Measurements from ENCODE around the gene CFAP77. TPM values are rescaled to one million over a fixed set of nuclear protein-coding genes. Genes with fewer than 3 reads are reported as not detected.

CFAP77 gene
- total and polyA plus RNA-seq, 2 of the 4 experiments (the other 2 are of a cell fraction), result not detected

DNA sequence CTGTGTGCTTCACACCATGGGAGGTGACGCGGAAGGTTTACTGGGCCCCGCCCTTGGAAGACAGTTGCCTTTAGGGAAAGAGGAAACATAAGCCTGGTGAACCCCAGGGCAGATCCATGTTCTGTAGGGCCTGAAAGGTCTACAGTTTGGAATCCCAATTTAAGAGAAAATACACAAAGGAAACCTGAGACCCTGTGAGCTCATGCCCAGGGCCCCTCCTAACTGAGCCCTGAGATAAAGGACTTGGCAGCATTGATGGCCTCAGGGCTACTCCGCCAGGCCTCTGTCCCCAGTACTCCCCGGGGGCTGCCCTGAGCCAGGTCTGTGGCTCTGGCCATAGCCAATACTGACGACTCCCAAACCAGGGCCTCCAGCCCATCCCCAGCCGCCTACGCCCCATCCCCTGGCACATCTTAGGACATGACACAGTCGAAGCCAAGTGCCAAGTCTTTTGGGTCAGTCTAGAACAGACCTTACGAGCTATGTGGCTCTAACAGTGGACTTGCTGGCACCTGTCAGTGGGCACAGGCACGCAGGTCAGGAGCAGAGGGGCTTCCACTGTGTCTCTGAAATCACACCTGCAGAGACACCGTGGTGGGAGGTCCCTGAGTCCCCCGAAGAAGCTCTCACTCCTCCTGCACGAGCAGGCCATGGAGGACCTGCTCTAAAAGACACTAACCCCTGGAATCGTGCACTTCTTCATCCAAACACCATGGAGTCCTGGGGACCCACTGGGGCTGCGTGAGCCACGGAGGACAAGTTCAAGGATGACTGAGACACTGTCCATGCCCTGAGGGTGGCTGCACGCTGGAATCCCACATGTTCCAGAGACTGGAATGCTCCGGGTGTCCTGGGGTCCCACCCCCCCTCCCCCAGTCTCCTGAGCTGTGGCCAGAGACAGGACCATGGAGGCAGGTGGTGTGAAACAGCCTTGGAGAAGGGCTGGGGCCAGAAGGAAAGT lies 132.1 kb downstream of the CFAP77 start:
- TF ChIP-seq CEBPB (IDR thresholded peaks at IDR 0.05; ENCODE audit: low read depth, low read length) (no peak), SMC3 (IDR thresholded peaks at IDR 0.05; ENCODE audit: low read depth, low read length) (no peak), CHD1 (IDR thresholded peaks at IDR 0.05; ENCODE audit: low read depth, low read length) (no peak), RFX5 (IDR thresholded peaks at IDR 0.05; ENCODE audit: low read depth, low read length) (no peak), NFE2L2 (IDR thresholded peaks at IDR 0.05; ENCODE audit: low read depth, low read length) (no peak), RCOR1 (IDR thresholded peaks at IDR 0.05; ENCODE audit: insufficient replicate concordance, low read length) (no peak), MAFK (IDR thresholded peaks at IDR 0.05; ENCODE audit: low read depth, low read length) (no peak), FOS (IDR thresholded peaks at IDR 0.05; ENCODE audit: low read depth, low read length) (no peak), MAZ (IDR thresholded peaks at IDR 0.05; ENCODE audit: borderline replicate concordance, low read depth, low read length) (no peak), MXI1 (IDR thresholded peaks at IDR 0.05; ENCODE audit: borderline replicate concordance, low read depth, low read length) (no peak), RAD21 (IDR thresholded peaks at IDR 0.05; ENCODE audit: low read length) (no peak), POLR2A (IDR thresholded peaks at IDR 0.05; ENCODE audit: low read depth, low read length) (no peak)
- TF ChIP-seq, protein P1, sequence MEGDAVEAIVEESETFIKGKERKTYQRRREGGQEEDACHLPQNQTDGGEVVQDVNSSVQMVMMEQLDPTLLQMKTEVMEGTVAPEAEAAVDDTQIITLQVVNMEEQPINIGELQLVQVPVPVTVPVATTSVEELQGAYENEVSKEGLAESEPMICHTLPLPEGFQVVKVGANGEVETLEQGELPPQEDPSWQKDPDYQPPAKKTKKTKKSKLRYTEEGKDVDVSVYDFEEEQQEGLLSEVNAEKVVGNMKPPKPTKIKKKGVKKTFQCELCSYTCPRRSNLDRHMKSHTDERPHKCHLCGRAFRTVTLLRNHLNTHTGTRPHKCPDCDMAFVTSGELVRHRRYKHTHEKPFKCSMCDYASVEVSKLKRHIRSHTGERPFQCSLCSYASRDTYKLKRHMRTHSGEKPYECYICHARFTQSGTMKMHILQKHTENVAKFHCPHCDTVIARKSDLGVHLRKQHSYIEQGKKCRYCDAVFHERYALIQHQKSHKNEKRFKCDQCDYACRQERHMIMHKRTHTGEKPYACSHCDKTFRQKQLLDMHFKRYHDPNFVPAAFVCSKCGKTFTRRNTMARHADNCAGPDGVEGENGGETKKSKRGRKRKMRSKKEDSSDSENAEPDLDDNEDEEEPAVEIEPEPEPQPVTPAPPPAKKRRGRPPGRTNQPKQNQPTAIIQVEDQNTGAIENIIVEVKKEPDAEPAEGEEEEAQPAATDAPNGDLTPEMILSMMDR (conservative IDR thresholded peaks at IDR 0.05; ENCODE audit: low read depth, low read length), result no peak
- TF ChIP-seq, protein P2, sequence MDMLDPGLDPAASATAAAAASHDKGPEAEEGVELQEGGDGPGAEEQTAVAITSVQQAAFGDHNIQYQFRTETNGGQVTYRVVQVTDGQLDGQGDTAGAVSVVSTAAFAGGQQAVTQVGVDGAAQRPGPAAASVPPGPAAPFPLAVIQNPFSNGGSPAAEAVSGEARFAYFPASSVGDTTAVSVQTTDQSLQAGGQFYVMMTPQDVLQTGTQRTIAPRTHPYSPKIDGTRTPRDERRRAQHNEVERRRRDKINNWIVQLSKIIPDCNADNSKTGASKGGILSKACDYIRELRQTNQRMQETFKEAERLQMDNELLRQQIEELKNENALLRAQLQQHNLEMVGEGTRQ (IDR thresholded peaks at IDR 0.05; ENCODE audit: low read depth, low read length), result no peak
- Histone ChIP-seq H3K9me1 (ENCODE audit: insufficient read depth, low read length) (no peaks in the 10 kb centered on the region), H3K4me3 (ENCODE audit: insufficient read depth, low read depth, low read length) (no peak overlapping the region), H4K8ac (ENCODE audit: low read depth in 2 of 2, low read length in 2 of 2) (no peak overlapping the region), H3K18ac (ENCODE audit: low read depth, low read length) (no peak overlapping the region), H3K56ac (ENCODE audit: extremely low read depth, insufficient read depth, low read length) (no peak overlapping the region), H2BK120ac (ENCODE audit: low read depth, low read length) (no peak overlapping the region), H4K5ac (ENCODE audit: low read depth, low read length) (no peak overlapping the region), H3K23ac (ENCODE audit: low read depth, low read length) (no peak overlapping the region), H2AFZ (replicated peaks; ENCODE audit: low read length, poor library complexity) (no peak overlapping the region), H3K4me1 (ENCODE audit: control insufficient read depth, insufficient read depth, low read length) (no peaks in the 10 kb centered on the region), H2BK20ac (ENCODE audit: low read depth, low read length) (no peak overlapping the region), H4K91ac (ENCODE audit: insufficient read depth, low read depth, low read length) (no peak overlapping the region), H2BK15ac (ENCODE audit: low read depth, low read length) (no peak overlapping the region), H2AK5ac (ENCODE audit: low read depth, low read length) (no peak overlapping the region), H3K36me3 (ENCODE audit: control insufficient read depth, insufficient read depth, low read length) (no peaks in the 10 kb centered on the region), H3K79me1 (ENCODE audit: low read depth in 1 of 2, low read length in 2 of 2) (no peaks in the 10 kb centered on the region), H3K27me3 (ENCODE audit: control insufficient read depth, insufficient read depth, low read length) (peaks cover 32% of the 10 kb centered on the region), H4K20me1 (ENCODE audit: insufficient read depth, low read length) (no peaks in the 10 kb centered on the region), H3K14ac (replicated peaks; ENCODE audit: low read depth, low read length) (no peak overlapping the region), H3K4me2 (ENCODE audit: low read depth, low read length) (no peak overlapping the region), H3K27ac (ENCODE audit: insufficient read depth, low read length) (no peak overlapping the region), H2AK9ac (replicated peaks; ENCODE audit: low read depth, low read length, poor library complexity) (no peak overlapping the region), H2BK5ac (ENCODE audit: low read depth, low read length, poor library complexity, severe bottlenecking) (no peak overlapping the region), H3K9me3 (ENCODE audit: control insufficient read depth, insufficient read depth, low read length) (no peaks in the 10 kb centered on the region), H3K4ac (ENCODE audit: low read depth, low read length) (no peak overlapping the region), H3K9ac (ENCODE audit: low read depth, low read length) (no peak overlapping the region)
- ATAC-seq (ENCODE audit: low read depth), result no peak
- POLR2A ChIA-PET (ENCODE audit: unreplicated experiment), result no interaction called here
- CTCF ChIA-PET, result no interaction called here
- no TSS peak for BruUV-seq (replicated peaks)
- DNase-seq, result no peak
- in situ Hi-C loops (cut with MboI; ENCODE audit: low sequenced_read_pairs) (no loop called here), intact Hi-C loops (cut with micrococcal nuclease) (no loop called here), dilution Hi-C loops (cut with HindIII; ENCODE audit: low sequenced_read_pairs, unreplicated experiment) (no loop called here)
- 65% methylated on average over 5 of the region's 19 CpGs; no CpG with 5 or more reads in 1 of the 2 experiments for WGBS, 2 experiments (ENCODE audit: extremely low coverage in 2 of 2, insufficient read length in 1 of 2)
